ENCODE results near the gene ABTB2. TPM values are rescaled to one million over a fixed set of nuclear protein-coding genes. Genes with fewer than 3 reads are reported as not detected.

Gene ABTB2
- total RNA-seq, 4 donors from 2014 or later: 5.4 to 15.6 (median 12.8) TPM

- 92% methylated on average over 16 of the region's 16 CpGs for WGBS
- Histone ChIP-seq H3K4me3 (no peak overlapping the region), H3K9me3 (no peaks in the 10 kb centered on the region), H3K4me1 (peaks cover 12% of the 10 kb centered on the region), H3K27me3 (no peaks in the 10 kb centered on the region), H3K27ac (no peak overlapping the region), H3K36me3 (no peaks in the 10 kb centered on the region)
- TF ChIP-seq CTCF (IDR thresholded peaks at IDR 0.05) (no peak), EP300 (IDR thresholded peaks at IDR 0.05) (no peak), POLR2AphosphoS5 (IDR thresholded peaks at IDR 0.05) (no peak), POLR2A (IDR thresholded peaks at IDR 0.05) (no peak)
- DNase-seq (ENCODE audit: low spot score in 2 of 2): no peak
Observed at GRCh38 chr11:34166806-34167740, 190.7 kb downstream of the ABTB2 start.

GRCh38 chr11:34165786-34166555 is 191.8 kb downstream of the ABTB2 start:
- Histone ChIP-seq H3K27ac (peak overlapping the region; percentile 31), H3K27me3 (no peaks in the 10 kb centered on the region), H3K4me1 (peaks cover 12% of the 10 kb centered on the region), H3K4me3 (no peak overlapping the region), H3K36me3 (peaks cover 7% of the 10 kb centered on the region), H3K9me3 (no peaks in the 10 kb centered on the region)
- no peak for TF ChIP-seq CTCF (IDR thresholded peaks at IDR 0.05)
- TF ChIP-seq EP300 (IDR thresholded peaks at IDR 0.05): no peak
- TF ChIP-seq POLR2A (IDR thresholded peaks at IDR 0.05): no peak
- DNase-seq (ENCODE audit: low spot score in 2 of 2): no peak
- WGBS: 49% methylated on average over 8 of the region's 12 CpGs

- H3K36me3 ChIP-seq: peaks cover 10% of the 10 kb centered on the region
- no peak overlapping the region for H3K4me3 ChIP-seq
- no peaks in the 10 kb centered on the region for H3K9me3 ChIP-seq
- peaks cover 12% of the 10 kb centered on the region for H3K4me1 ChIP-seq
- H3K27me3 ChIP-seq: no peaks in the 10 kb centered on the region
- TF ChIP-seq POLR2AphosphoS5 (IDR thresholded peaks at IDR 0.05): no peak
- TF ChIP-seq POLR2A (IDR thresholded peaks at IDR 0.05): no peak
- TF ChIP-seq CTCF (IDR thresholded peaks at IDR 0.05): no peak
- no peak for TF ChIP-seq EP300 (IDR thresholded peaks at IDR 0.05)
- WGBS: no CpG with 5 or more reads among the region's 13 CpGs
- no peak for DNase-seq (ENCODE audit: low spot score in 2 of 2)
- no peak overlapping the region for H3K27ac ChIP-seq
Observed at GRCh38 chr11:34165121-34165520, 192.7 kb downstream of the ABTB2 start.

GRCh38 chr11:34162856-34163255 is 195.0 kb downstream of the ABTB2 start:
- Histone ChIP-seq H3K4me3 (no peak overlapping the region), H3K4me1 (peaks cover 12% of the 10 kb centered on the region), H3K27ac (no peak overlapping the region), H3K27me3 (no peaks in the 10 kb centered on the region), H3K36me3 (peaks cover 28% of the 10 kb centered on the region), H3K9me3 (no peaks in the 10 kb centered on the region)
- DNase-seq (ENCODE audit: low spot score in 2 of 2): no peak
- TF ChIP-seq EP300 (IDR thresholded peaks at IDR 0.05): no peak
- no peak for TF ChIP-seq CTCF (IDR thresholded peaks at IDR 0.05)
- TF ChIP-seq POLR2A (IDR thresholded peaks at IDR 0.05): no peak
- TF ChIP-seq POLR2AphosphoS5 (IDR thresholded peaks at IDR 0.05): no peak
- WGBS: 83% methylated on average over 3 of the region's 7 CpGs

- Histone ChIP-seq H3K4me3 (no peak overlapping the region), H3K27me3 (no peaks in the 10 kb centered on the region), H3K36me3 (peaks cover 28% of the 10 kb centered on the region), H3K4me1 (peaks cover 12% of the 10 kb centered on the region), H3K9me3 (no peaks in the 10 kb centered on the region), H3K27ac (no peak overlapping the region)
- WGBS: 85% methylated on average over 5 of the region's 17 CpGs
- no peak for DNase-seq (ENCODE audit: low spot score in 2 of 2)
- no peak for TF ChIP-seq POLR2AphosphoS5 (IDR thresholded peaks at IDR 0.05)
- no peak for TF ChIP-seq EP300 (IDR thresholded peaks at IDR 0.05)
- TF ChIP-seq CTCF (IDR thresholded peaks at IDR 0.05): no peak
- TF ChIP-seq POLR2A (IDR thresholded peaks at IDR 0.05): no peak
Observed at GRCh38 chr11:34162493-34162820, 195.4 kb downstream of the ABTB2 start.
